ENCODE data around the gene CFAP46. TPM values are rescaled to one million over a fixed set of nuclear protein-coding genes. Genes with fewer than 3 reads are reported as not detected.

CFAP46 gene
- total RNA-seq, 6 experiments from 2014 or later, result 0.31 to 1.4 (median 0.32) TPM; not detected in 1

- no peaks in the 10 kb centered on the region; the same call in none of the 2 replicates for H3K36me3 Mint-ChIP-seq (ENCODE audit: low read depth)
- TF ChIP-seq CTCF (IDR thresholded peaks at IDR 0.05), result no peak
- H3K9me3 Mint-ChIP-seq, result peaks cover under 1% of the 10 kb centered on the region; the same call in 1 of the 2 replicates
- no peak for DNase-seq
- H3K27ac Mint-ChIP-seq, result no peak overlapping the region
- no peaks in the 10 kb centered on the region for H3K4me1 Mint-ChIP-seq (ENCODE audit: low read depth)
- H3K4me3 Mint-ChIP-seq, result no peak overlapping the region
- H3K27me3 Mint-ChIP-seq (ENCODE audit: insufficient read depth), result peaks cover 28% of the 10 kb centered on the region
Measured at GRCh38 chr10:132875435-132875834, 66.9 kb downstream of the CFAP46 start.

- H3K27ac Mint-ChIP-seq, result no peak overlapping the region
- no peak for TF ChIP-seq CTCF (IDR thresholded peaks at IDR 0.05)
- DNase-seq, result no peak
- peaks cover 5% of the 10 kb centered on the region for H3K36me3 Mint-ChIP-seq (ENCODE audit: low read depth)
- peaks cover 29% of the 10 kb centered on the region for H3K27me3 Mint-ChIP-seq (ENCODE audit: insufficient read depth)
- no peaks in the 10 kb centered on the region for H3K4me1 Mint-ChIP-seq (ENCODE audit: low read depth)
- peaks cover 8% of the 10 kb centered on the region; the same call in 1 of the 2 replicates for H3K9me3 Mint-ChIP-seq
- no peak overlapping the region for H3K4me3 Mint-ChIP-seq
Measured at GRCh38 chr10:132873395-132873794, 69.0 kb downstream of the CFAP46 start.

GRCh38 chr10:132872658-132873057 is 69.7 kb downstream of the CFAP46 start:
- TF ChIP-seq CTCF (IDR thresholded peaks at IDR 0.05), result no peak
- Mint-ChIP-seq H3K27me3 (ENCODE audit: insufficient read depth) (peaks cover 29% of the 10 kb centered on the region), H3K27ac (no peak overlapping the region), H3K4me1 (ENCODE audit: low read depth) (no peaks in the 10 kb centered on the region), H3K4me3 (no peak overlapping the region), H3K9me3 (peaks cover 8% of the 10 kb centered on the region; the same call in 1 of the 2 replicates), H3K36me3 (ENCODE audit: low read depth) (peaks cover 5% of the 10 kb centered on the region)
- DNase-seq, result no peak

GRCh38 chr10:132870426-132870825 is 71.9 kb downstream of the CFAP46 start:
- no peak overlapping the region for H3K27ac Mint-ChIP-seq
- H3K36me3 Mint-ChIP-seq (ENCODE audit: low read depth), result peaks cover 5% of the 10 kb centered on the region
- no peak for TF ChIP-seq CTCF (IDR thresholded peaks at IDR 0.05)
- H3K4me1 Mint-ChIP-seq (ENCODE audit: low read depth), result no peaks in the 10 kb centered on the region
- no peak overlapping the region for H3K4me3 Mint-ChIP-seq
- no peak for DNase-seq
- peaks cover 8% of the 10 kb centered on the region; the same call in 1 of the 2 replicates for H3K9me3 Mint-ChIP-seq
- H3K27me3 Mint-ChIP-seq (ENCODE audit: insufficient read depth), result peaks cover 27% of the 10 kb centered on the region

GRCh38 chr10:132869621-132870020 is 72.7 kb downstream of the CFAP46 start:
- peaks cover 22% of the 10 kb centered on the region for H3K27me3 Mint-ChIP-seq (ENCODE audit: insufficient read depth)
- TF ChIP-seq CTCF (IDR thresholded peaks at IDR 0.05), result no peak
- H3K4me3 Mint-ChIP-seq, result no peak overlapping the region
- no peaks in the 10 kb centered on the region for H3K4me1 Mint-ChIP-seq (ENCODE audit: low read depth)
- no peak overlapping the region for H3K27ac Mint-ChIP-seq
- DNase-seq, result no peak
- H3K9me3 Mint-ChIP-seq, result peaks cover 8% of the 10 kb centered on the region; the same call in 1 of the 2 replicates
- peaks cover 5% of the 10 kb centered on the region for H3K36me3 Mint-ChIP-seq (ENCODE audit: low read depth)

- no peak for TF ChIP-seq CTCF (IDR thresholded peaks at IDR 0.05)
- Mint-ChIP-seq H3K27ac (no peak overlapping the region), H3K4me3 (no peak overlapping the region), H3K4me1 (ENCODE audit: low read depth) (no peaks in the 10 kb centered on the region), H3K36me3 (ENCODE audit: low read depth) (peaks cover 5% of the 10 kb centered on the region), H3K27me3 (ENCODE audit: insufficient read depth) (peaks cover 22% of the 10 kb centered on the region), H3K9me3 (peaks cover 8% of the 10 kb centered on the region; the same call in 1 of the 2 replicates)
- no peak for DNase-seq
Measured at GRCh38 chr10:132868995-132869394, 73.4 kb downstream of the CFAP46 start.

Measured in HFFc6 (cell line).